Neural crest cell (in vitro differentiated cells): ENCODE results near the gene ATP11A. TPM values are rescaled to one million over a fixed set of nuclear protein-coding genes. Genes with fewer than 3 reads are reported as not detected.

Source experiments
- DNase-seq: peaks from one replicate; pipeline ENCODE4 v3.0.0; 2021; ENCODE audit warnings: low read depth, mixed read lengths, low spot score
- H3K27ac Mint-ChIP-seq: one replicate; pipeline ENCODE4 v1.8.0; 2021; ENCODE audit warnings: mild to moderate bottlenecking, mixed read lengths; ENCODE audit not compliant: unreplicated experiment
- H3K27me3 Mint-ChIP-seq: 2 replicates; pipeline ENCODE4 v1.8.0; 2021; ENCODE audit warnings: low read depth, mild to moderate bottlenecking, mixed read lengths
- H3K36me3 Mint-ChIP-seq: 2 replicates; pipeline ENCODE4 v1.8.0; 2021; ENCODE audit warnings: low read depth, mild to moderate bottlenecking, mixed read lengths
- H3K4me1 Mint-ChIP-seq: 2 replicates; pipeline ENCODE4 v1.8.0; 2021; ENCODE audit warnings: mixed read lengths
- H3K4me3 Mint-ChIP-seq: one replicate; pipeline ENCODE4 v1.8.0; 2021; ENCODE audit warnings: mild to moderate bottlenecking, mixed read lengths
- H3K9me3 Mint-ChIP-seq: 2 replicates; pipeline ENCODE4 v1.8.0; 2021; ENCODE audit warnings: mixed read lengths
- total RNA-seq: library from RNA; stranded (reverse); gene quantifications from 2 replicates; pipeline ENCODE4 v1.2.1, GENCODE V29; 2021
- TF ChIP-seq, protein P1 (sequence below): fragments of 200-600 bp; sonication (generic); conservative IDR thresholded peaks from 2 replicates; pipeline ENCODE4 v1.5.0; 2021; ENCODE audit warnings: antibody characterized with exemption, mild to moderate bottlenecking

The ATP11A gene
- total RNA-seq, 1 donor from 2014 or later = 97.4 TPM

DNA sequence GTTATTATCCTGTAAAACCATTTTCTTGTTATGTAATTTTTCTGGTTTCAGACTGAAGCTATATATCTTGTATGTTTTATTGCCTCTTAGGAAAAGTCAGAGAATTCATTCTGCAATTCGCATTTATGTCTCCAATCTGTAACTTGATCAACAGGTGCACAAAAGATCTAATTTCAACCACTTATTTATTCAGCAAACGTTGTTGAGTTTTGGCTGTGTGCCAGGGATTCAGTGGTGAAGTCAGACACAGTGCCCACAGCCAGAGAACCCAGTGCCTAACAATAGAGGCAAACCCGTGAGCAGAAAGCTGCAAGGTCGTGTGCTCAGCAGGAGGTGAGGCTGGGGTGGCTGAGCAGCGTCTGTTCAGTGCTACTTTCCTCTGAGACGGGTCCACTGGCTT lies 159.7 kb downstream of the ATP11A start:
- TF ChIP-seq, protein P1, sequence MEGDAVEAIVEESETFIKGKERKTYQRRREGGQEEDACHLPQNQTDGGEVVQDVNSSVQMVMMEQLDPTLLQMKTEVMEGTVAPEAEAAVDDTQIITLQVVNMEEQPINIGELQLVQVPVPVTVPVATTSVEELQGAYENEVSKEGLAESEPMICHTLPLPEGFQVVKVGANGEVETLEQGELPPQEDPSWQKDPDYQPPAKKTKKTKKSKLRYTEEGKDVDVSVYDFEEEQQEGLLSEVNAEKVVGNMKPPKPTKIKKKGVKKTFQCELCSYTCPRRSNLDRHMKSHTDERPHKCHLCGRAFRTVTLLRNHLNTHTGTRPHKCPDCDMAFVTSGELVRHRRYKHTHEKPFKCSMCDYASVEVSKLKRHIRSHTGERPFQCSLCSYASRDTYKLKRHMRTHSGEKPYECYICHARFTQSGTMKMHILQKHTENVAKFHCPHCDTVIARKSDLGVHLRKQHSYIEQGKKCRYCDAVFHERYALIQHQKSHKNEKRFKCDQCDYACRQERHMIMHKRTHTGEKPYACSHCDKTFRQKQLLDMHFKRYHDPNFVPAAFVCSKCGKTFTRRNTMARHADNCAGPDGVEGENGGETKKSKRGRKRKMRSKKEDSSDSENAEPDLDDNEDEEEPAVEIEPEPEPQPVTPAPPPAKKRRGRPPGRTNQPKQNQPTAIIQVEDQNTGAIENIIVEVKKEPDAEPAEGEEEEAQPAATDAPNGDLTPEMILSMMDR = no peak
- peaks cover 2% of the 10 kb centered on the region for H3K9me3 Mint-ChIP-seq
- peak overlapping the region; percentile 62 for H3K27ac Mint-ChIP-seq
- no peaks in the 10 kb centered on the region for H3K4me1 Mint-ChIP-seq
- no peak overlapping the region for H3K4me3 Mint-ChIP-seq
- peaks cover 37% of the 10 kb centered on the region for H3K36me3 Mint-ChIP-seq
- no peak for DNase-seq
- H3K27me3 Mint-ChIP-seq = no peaks in the 10 kb centered on the region

DNA sequence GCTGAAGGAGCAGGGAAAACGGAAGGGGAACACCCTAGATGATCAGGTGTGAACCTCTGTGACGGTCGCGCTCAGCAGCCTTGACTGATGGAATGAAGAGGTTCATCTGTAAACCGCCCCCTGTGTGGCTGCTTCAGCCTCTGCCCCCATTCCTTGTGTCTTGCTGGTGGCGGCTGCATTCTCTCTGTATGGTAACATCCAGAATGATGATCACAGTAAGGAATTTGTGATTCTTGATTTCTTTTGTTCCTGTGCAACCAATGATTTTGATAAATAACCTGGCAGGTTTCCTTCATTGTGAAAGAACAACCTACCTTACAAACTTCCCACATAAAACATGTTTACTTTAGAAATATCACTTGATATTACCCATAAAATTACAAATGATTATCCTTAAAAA lies 160.4 kb downstream of the ATP11A start:
- TF ChIP-seq, protein P1 = no peak
- H3K4me1 Mint-ChIP-seq = no peaks in the 10 kb centered on the region
- H3K36me3 Mint-ChIP-seq = peaks cover 40% of the 10 kb centered on the region
- no peak for DNase-seq
- H3K4me3 Mint-ChIP-seq = no peak overlapping the region
- H3K27ac Mint-ChIP-seq = no peak overlapping the region
- H3K9me3 Mint-ChIP-seq = peaks cover 2% of the 10 kb centered on the region
- H3K27me3 Mint-ChIP-seq = no peaks in the 10 kb centered on the region

DNA sequence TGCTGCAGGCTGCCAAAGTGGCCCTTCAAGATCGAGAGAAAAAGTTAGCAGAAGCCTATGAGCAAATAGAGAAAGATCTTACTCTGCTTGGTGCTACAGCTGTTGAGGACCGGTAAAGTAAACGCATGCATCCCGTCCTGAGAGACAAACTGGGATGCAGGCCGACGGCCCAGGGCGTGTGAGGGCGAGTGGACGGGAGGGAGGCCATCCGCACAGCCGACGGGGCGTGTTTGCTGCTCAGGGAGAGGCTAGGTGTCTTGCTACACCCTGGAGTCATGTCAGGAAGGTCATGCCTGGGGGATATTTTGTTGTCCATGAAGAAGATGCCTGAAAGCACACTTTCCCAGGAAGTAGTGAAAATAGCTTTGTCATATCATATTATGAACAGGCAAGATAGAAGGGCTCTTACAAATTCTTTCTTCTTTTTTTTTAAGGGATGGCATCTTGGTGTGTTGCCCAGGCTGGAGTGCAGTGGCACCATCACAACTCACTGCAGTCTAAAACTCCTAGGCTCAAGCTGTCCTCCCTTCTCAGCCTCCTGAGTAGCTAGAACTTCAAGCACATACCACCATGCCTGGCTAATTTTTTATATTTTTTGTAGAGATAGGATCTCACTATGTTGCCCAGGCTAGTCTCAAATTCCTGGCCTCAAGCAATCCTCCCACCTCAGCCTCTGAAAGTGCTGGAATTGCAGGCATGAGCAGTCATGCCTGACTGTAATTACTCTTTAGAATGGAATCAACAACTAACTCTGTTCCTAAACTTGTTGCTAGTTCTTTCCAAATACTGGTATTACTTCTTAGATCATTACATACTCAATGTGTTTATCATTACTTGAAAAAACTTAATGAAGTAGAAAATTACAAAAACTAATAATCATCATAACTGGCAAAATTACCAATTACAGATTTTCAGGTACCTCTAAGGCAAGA lies 161.5 kb downstream of the ATP11A start:
- Mint-ChIP-seq H3K9me3 (peaks cover 2% of the 10 kb centered on the region), H3K4me3 (no peak overlapping the region), H3K36me3 (peaks cover 37% of the 10 kb centered on the region), H3K27me3 (no peaks in the 10 kb centered on the region), H3K27ac (no peak overlapping the region), H3K4me1 (no peaks in the 10 kb centered on the region)
- no peak for DNase-seq
- TF ChIP-seq, protein P1 = no peak

DNA sequence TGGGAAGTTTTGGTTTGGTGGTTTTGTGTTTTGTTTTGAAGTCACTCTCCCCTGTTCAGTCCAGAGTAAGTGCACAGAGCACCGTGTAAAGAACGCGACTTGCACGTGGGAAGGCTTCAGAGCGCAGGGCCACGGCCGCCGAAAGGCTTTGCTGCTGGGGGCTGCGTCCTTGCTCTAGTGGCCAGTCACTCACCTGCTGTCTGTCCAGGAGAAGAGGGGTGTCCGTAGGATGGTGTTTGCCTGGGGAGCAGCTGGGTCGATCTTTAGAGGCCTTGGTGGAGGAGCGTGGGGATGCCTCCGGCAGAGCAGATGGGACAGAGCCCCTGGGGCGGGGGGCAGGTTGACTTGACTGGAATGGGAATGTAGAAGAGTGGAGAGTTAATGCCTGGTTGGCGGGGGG lies 162.6 kb downstream of the ATP11A start:
- Mint-ChIP-seq H3K27ac (no peak overlapping the region), H3K4me1 (no peaks in the 10 kb centered on the region), H3K9me3 (peaks cover 2% of the 10 kb centered on the region), H3K27me3 (no peaks in the 10 kb centered on the region), H3K36me3 (peaks cover 36% of the 10 kb centered on the region), H3K4me3 (no peak overlapping the region)
- TF ChIP-seq, protein P1 = no peak
- DNase-seq = no peak

DNA sequence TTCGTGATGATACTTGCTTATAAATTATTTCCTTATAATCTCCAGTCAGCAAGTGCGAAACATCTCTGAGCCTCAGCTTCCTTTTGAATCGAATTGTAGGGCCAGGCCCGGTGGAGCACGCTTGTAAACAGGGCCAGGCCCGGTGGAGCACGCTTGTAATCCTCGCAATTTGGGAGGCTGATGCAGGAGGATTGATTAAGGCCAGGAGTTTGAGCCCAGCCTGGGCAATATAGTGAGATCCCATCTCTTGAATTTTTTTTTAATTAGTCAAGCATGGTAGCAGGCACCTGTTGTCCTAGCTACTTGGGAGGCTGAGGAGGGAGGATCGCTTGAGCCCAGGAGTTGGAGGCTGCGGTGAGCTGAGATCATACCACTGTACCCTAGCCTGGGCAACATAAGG lies 163.0 kb downstream of the ATP11A start:
- no peak overlapping the region for H3K27ac Mint-ChIP-seq

More for the DNA sequence above, 163.0 kb downstream of the ATP11A start:
- no peak overlapping the region for H3K4me3 Mint-ChIP-seq
- H3K27me3 Mint-ChIP-seq = no peaks in the 10 kb centered on the region
- H3K36me3 Mint-ChIP-seq = peaks cover 32% of the 10 kb centered on the region
- H3K9me3 Mint-ChIP-seq = peaks cover 1% of the 10 kb centered on the region
- DNase-seq = no peak
- no peaks in the 10 kb centered on the region for H3K4me1 Mint-ChIP-seq
- TF ChIP-seq, protein P1 = no peak
